Measurements from ENCODE around the gene RALGPS2.
A peak's percentile ranks its signal among the peaks of the same experiment; 100 is the strongest.

RALGPS2 gene, protein sequence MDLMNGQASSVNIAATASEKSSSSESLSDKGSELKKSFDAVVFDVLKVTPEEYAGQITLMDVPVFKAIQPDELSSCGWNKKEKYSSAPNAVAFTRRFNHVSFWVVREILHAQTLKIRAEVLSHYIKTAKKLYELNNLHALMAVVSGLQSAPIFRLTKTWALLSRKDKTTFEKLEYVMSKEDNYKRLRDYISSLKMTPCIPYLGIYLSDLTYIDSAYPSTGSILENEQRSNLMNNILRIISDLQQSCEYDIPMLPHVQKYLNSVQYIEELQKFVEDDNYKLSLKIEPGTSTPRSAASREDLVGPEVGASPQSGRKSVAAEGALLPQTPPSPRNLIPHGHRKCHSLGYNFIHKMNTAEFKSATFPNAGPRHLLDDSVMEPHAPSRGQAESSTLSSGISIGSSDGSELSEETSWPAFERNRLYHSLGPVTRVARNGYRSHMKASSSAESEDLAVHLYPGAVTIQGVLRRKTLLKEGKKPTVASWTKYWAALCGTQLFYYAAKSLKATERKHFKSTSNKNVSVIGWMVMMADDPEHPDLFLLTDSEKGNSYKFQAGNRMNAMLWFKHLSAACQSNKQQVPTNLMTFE

DNA sequence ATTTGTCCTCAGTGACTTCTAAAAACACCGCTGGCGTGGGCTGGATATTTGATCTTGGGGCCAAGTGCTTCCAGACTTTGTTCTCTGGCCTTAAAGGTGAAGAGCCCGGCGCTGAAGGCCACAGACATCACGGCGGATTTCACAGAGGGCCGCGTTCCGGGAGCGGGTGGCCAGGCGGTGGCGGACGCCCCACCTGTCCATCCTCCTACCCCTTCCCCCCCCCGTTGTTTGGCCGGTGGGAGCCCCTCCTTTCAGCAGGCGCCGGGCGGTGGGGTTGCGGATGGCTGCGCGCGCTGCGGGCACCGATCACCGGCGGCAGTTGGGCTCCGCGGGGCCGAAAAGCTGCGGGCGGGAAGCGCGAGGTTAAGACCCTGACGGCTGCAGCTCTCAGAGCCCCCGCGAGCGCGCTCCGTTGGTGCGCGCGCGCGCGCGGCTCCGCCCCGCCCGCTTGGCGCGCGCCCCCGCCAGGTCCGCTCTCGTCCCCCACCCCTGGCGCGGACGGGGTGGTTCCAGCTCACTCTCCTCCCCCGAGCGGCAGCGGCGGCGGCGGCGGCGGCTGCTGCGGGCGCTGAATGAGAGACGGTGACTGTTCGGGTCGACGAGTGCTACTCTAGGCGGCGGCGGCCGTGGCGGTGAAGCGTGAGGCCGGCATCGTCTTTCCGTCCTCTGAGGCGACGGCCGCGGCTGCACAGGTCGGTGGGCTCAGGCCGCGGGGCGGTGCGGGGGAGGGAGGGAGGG lies at the start of gene RALGPS2:
RALGPS2 (plus strand) TSS at position 517 of the 738 bp plus-strand sequence. CDS start 51,521 bp downstream, outside the sequence.
- DNase-seq (ENCODE audit: low read depth in 2 of 2) = peak; percentile 10 to 40

DNA sequence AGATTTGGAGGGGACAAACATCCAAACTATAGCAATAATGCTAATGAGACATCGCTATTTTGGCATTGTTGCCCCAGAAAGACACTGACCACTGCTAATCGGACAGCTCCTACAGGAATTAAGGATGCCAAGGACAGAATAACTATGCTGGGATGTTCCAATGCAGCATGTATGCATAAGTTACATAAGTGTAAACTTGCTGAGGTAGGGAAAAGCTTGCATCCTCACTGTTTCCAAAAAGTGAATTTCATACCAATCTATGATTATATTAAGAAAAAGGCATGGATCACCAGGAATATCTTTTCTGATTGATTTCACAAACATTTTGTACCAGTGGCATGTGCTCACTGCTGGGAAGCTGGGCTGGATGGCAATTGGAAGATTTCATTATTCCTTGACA lies 45.8 kb upstream of the RALGPS2 start:
- DNase-seq (ENCODE audit: low read depth in 2 of 2) = no peak

DNA sequence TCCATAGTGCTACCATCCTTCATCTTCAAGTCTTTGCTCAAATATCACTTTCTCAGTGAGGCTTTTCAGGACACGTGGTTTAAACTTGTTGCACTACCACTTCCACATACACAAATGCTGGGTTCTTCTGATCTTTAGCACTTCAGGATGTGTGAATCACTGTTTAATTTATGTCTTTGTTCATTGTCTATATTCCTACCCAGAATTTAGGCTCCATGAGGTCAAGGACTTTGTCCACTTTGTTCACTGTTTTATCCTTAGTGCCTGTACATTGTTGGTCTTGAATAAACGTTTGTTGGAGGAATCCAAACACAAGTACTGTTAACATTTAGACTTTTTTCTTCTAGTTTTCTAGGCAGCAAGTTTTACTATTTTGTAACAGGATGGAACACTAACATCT lies 42.6 kb upstream of the RALGPS2 start:
- no peak for DNase-seq (ENCODE audit: low read depth in 2 of 2)

DNA sequence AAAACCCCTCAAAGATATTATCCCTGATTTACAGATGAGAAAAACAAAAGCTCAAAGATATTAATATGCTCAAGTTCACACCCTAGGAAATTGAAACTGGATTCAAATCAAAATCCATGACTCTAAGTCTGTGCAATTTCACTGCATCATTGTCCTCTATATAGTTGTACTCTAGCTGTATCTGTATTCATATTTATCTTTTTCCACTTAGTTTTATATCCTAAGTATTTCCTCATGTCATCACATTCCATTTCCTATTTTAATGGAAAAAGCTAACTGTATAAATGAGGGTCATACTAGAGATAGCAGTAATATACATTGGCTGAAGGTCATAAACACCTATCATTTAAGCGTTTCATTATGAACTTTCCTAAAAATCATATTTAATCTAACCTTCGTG lies 42.2 kb upstream of the RALGPS2 start:
- DNase-seq (ENCODE audit: low read depth in 2 of 2) = no peak

DNA sequence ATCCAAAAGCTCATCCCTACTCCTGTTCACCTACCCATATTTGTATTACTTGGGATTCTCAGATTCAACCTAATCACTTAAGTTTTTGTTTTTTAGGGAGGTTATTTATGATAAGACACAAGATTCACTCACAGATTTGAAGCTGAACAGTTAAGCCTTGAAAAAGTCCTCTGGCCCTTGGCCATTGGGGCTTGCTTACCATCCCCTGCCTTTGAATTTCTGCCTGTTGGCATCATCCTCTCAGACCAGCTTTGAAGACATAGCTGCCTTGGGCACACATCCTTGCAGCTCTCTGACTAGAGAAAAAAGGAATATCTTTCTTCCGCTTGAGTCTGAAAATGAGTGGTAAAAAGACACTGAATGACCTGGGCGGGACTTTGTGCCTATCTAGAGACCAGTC lies 41.8 kb upstream of the RALGPS2 start:
- DNase-seq (ENCODE audit: low read depth in 2 of 2) = no peak

DNA sequence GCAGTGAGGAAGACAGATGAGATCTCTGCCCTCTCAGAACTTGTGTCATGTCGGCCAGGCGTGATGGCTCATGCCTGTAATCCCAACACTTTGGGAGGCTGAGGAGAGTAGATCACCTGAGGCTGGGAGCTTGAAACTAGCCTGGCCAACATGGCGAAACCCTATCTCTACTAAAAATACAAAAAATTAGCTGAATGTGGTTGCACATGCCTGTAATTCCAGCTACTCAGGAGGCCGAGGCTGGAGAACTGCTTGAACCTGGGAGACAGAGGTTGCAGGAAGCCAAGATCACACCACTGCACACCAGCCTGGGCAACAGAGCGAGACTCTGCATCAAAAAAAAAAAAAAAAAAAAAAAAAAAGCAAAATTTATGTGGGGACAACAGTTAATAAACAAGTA lies 40.9 kb upstream of the RALGPS2 start:
- no peak for DNase-seq (ENCODE audit: low read depth in 2 of 2)

DNA sequence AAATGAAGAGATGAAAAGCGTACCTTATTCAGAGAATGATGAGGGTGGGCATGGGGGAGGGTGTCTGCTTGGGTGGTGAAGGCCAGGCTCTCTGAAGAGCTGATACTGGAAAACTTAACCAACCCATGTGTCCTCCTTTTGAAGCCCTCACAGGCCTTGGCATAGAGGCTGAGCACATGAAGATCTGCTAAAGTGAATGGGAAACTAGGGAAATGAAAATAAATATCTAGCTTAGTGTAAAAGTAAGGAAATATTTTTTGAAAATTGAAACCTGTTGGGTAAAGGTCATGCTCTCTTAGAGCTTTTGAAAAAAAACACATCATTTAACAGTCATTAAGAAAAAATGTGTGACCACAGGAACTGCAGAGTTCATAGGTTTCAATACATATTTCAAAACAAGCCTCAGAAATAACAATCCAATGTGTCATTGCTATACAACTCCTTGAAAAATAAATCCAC lies 40.5 kb upstream of the RALGPS2 start:
- no peak for DNase-seq (ENCODE audit: low read depth in 2 of 2)

GRCh38 chr1:178686407-178686806 lies 38.6 kb upstream of the RALGPS2 start:
- DNase-seq (ENCODE audit: low read depth in 2 of 2) = no peak

GRCh38 chr1:178688244-178688643 lies 36.8 kb upstream of the RALGPS2 start:
- no peak for DNase-seq (ENCODE audit: low read depth in 2 of 2)

GRCh38 chr1:178689769-178690168 lies 35.3 kb upstream of the RALGPS2 start:
- no peak for DNase-seq (ENCODE audit: low read depth in 2 of 2)

DNA sequence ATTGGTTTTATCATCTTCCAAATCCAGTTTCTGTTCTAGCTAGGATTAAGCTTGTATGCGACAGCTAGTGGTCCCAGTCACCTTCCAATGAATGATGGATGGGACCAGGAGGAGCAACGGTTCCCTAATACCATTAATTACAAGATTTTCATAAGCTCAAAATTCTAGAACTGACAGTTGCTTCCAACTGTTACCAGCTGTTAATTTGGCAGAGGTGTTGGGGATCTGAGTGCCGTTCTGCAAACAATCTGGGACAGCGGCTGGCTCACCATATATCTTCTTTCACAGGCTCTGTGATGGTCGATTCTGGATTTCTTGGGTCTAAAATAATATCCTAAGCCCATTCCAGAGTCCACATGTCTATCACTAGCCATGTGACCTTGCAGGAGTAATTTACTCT lies 34.5 kb upstream of the RALGPS2 start:
- DNase-seq (ENCODE audit: low read depth in 2 of 2) = no peak

DNA sequence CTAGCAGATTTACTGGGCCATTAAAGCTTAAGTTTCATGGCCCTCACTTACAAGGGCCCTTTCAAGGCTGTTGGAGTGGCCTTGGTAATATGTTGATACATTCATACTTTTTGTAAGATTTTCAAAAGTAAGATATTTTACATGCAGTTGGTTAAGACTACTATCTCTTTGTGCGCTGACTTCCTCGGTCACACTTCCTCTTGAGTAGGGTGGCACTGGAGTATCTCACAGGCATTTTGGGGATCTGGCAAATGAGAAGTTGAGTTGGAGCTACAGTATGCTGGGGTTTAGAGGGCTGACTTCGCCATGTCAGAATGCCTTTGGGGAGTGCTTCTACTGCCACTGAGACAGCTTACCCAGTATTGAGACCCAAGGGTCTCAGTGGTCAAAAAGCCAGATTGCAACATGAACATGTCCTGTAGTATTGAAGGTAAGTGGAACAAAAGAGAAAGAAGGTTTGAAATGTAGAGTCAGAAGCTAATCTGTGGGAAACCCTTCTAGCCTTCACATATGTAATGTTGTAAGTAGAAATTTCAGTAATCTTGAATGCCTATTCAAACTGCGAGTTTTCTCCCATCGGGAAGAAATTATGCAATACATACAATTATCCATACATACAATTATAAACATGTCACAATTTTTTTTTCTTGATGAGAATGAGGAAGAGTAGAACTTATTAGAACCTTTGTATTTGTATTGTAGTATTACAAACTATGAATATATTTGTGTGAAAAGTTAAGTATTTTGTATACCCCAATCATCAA lies 32.3 kb upstream of the RALGPS2 start:
- no peak for DNase-seq (ENCODE audit: low read depth in 2 of 2)

DNA sequence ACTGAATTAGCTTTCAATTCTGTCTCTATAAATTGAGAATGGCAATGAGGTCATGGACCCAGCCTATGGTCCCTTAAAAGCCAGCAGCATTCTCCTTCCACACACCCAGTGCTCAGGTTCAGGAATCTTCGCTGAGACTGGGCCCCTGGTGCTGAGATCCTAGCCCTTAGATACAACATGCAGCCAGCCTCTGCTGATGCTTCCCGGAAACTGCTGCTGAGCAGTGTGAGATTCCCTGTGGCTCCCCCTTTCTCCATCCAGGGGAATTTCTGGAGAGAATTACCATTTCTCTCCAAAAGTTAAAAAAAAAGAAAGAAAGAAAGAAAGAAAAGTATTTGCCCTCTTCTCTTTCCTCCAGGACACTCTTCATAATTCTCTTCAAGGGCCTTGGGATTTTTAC lies 31.7 kb upstream of the RALGPS2 start:
- DNase-seq (ENCODE audit: low read depth in 2 of 2) = no peak

- no peak for DNase-seq (ENCODE audit: low read depth in 2 of 2)
These were observed 30.0 kb upstream of the RALGPS2 start for GRCh38 chr1:178694923-178695525.

GRCh38 chr1:178702146-178702545 lies 22.9 kb upstream of the RALGPS2 start:
- DNase-seq (ENCODE audit: low read depth in 2 of 2) = no peak

GRCh38 chr1:178704833-178705232 lies 20.2 kb upstream of the RALGPS2 start:
- DNase-seq (ENCODE audit: low read depth in 2 of 2) = no peak

GRCh38 chr1:178706432-178706831 lies 18.6 kb upstream of the RALGPS2 start:
- no peak for DNase-seq (ENCODE audit: low read depth in 2 of 2)

- DNase-seq (ENCODE audit: low read depth in 2 of 2) = no peak
These were observed 11.8 kb upstream of the RALGPS2 start for GRCh38 chr1:178713259-178713658.

GRCh38 chr1:178714453-178714852 lies 10.6 kb upstream of the RALGPS2 start:
- no peak for DNase-seq (ENCODE audit: low read depth in 2 of 2)

GRCh38 chr1:178716111-178716510 lies 8.9 kb upstream of the RALGPS2 start:
- no peak for DNase-seq (ENCODE audit: low read depth in 2 of 2)

- no peak for DNase-seq (ENCODE audit: low read depth in 2 of 2)
These were observed 6.5 kb upstream of the RALGPS2 start for GRCh38 chr1:178718520-178718919.

DNA sequence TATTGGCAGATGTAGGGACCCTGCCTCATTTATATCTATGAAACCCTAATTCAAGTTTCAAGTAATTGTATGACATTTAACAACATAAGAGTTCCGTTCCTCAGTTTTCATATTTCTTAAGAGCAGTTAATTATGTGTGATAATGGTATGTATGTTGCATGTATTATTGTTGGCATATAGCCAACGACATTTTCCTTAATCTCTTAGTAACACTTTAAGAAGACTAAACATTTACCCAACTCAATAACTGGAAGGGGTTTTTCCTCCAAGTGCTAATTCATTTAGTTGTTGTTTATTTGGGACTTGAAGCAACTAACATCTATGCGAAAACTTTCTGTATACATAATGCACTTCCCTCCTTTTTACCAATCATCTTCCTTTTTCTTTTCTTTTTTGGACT lies 1.5 kb upstream of the RALGPS2 start:
- no peak for DNase-seq (ENCODE audit: low read depth in 2 of 2)

Measured in stimulated activated CD4-positive, alpha-beta T cell treated with anti-CD3 and anti-CD28 coated beads, Interleukin-1b, Interleukin-23, amount 100 ng/mL, for 1 hour (primary cell).